IMR-90 (cell line): ENCODE data around the gene GSTP1. TPM values are rescaled to one million over a fixed set of nuclear protein-coding genes. Genes with fewer than 3 reads are reported as not detected.

Source experiments
- ATAC-seq: fragments of 200-7000 bp; cut with Tn5 transposase; 2 replicates; pipeline ENCODE4 v1.9.1; 2020; ENCODE audit warnings: low read depth, mild to moderate bottlenecking, moderate library complexity
- BruUV-seq: library from RNA; stranded (reverse); fragments of 400-500 nt; replicated peaks from 2 replicates; lab custom pipeline; 2021; lab: Mats Ljungman, UMichigan
- CTCF ChIA-PET: fragments of 300-600 bp; formaldehyde crosslinking; extraction: SDS; loops from one replicate; lab custom pipeline; 2021; ENCODE audit warnings: antibody characterized with exemption; lab: Yijun Ruan, JAX
- POLR2A ChIA-PET: fragments of 300-600 bp; sonication (Branson Sonifier 250); formaldehyde crosslinking; loops from one replicate; lab custom pipeline; 2022; ENCODE audit warnings: antibody characterized with exemption; ENCODE audit not compliant: unreplicated experiment; lab: Charles Lee
- DNase-seq: peaks from one replicate; pipeline ENCODE4 v3.0.0; 2013
- H2AFZ ChIP-seq: replicated peaks from 2 replicates; pipeline ENCODE3; 2013; ENCODE audit warnings: low read length, mild to moderate bottlenecking; ENCODE audit not compliant: poor library complexity
- H2AK5ac ChIP-seq: 2 replicates; pipeline ENCODE4 v1.6.1; 2013; ENCODE audit warnings: low read depth, low read length, inconsistent platforms
- H2AK9ac ChIP-seq: replicated peaks from 2 replicates; pipeline ENCODE3; 2013; ENCODE audit warnings: mild to moderate bottlenecking, low read depth, low read length, moderate library complexity; ENCODE audit not compliant: poor library complexity
- H2BK120ac ChIP-seq: 2 replicates; pipeline ENCODE4 v1.6.1; 2013; ENCODE audit warnings: low read depth, low read length, inconsistent platforms
- H2BK15ac ChIP-seq: 3 replicates; pipeline ENCODE4 v1.6.1; 2013; ENCODE audit warnings: low read depth, low read length, inconsistent platforms
- H2BK20ac ChIP-seq: 2 replicates; pipeline ENCODE4 v1.6.1; 2013; ENCODE audit warnings: low read depth, mild to moderate bottlenecking, inconsistent platforms, low read length, moderate library complexity
- H2BK5ac ChIP-seq: 2 replicates; pipeline ENCODE4 v1.6.1; 2013; ENCODE audit warnings: mild to moderate bottlenecking, low read depth, low read length, inconsistent platforms; ENCODE audit not compliant: poor library complexity, severe bottlenecking
- H3K14ac ChIP-seq: replicated peaks from 2 replicates; pipeline ENCODE4 v1.6.1; 2013; ENCODE audit warnings: low read depth, low read length, inconsistent platforms
- H3K18ac ChIP-seq: 2 replicates; pipeline ENCODE4 v1.6.1; 2013; ENCODE audit warnings: low read depth, low read length, control low read depth
- H3K23ac ChIP-seq: 2 replicates; pipeline ENCODE4 v1.6.1; 2013; ENCODE audit warnings: low read depth, low read length, inconsistent platforms
- H3K27ac ChIP-seq: 2 replicates; pipeline ENCODE4 v1.5.1; 2013; ENCODE audit warnings: mild to moderate bottlenecking, control low read depth, low read length; ENCODE audit not compliant: insufficient read depth
- H3K27me3 ChIP-seq: 2 replicates; pipeline ENCODE4 v1.6.1; 2013; ENCODE audit warnings: low read length; ENCODE audit not compliant: control insufficient read depth, insufficient read depth
- H3K36me3 ChIP-seq: 2 replicates; pipeline ENCODE4 v1.6.1; 2013; ENCODE audit warnings: low read length, mixed read lengths; ENCODE audit not compliant: control insufficient read depth, insufficient read depth
- H3K4ac ChIP-seq: 2 replicates; pipeline ENCODE4 v1.6.1; 2013; ENCODE audit warnings: low read depth, low read length, inconsistent platforms
- H3K4me1 ChIP-seq: 2 replicates; pipeline ENCODE4 v1.6.1; 2013; ENCODE audit warnings: low read length, mixed read lengths; ENCODE audit not compliant: control insufficient read depth, insufficient read depth
- H3K4me2 ChIP-seq: 2 replicates; pipeline ENCODE4 v1.6.1; 2013; ENCODE audit warnings: low read depth, mild to moderate bottlenecking, control low read depth, low read length, moderate library complexity
- H3K4me3 ChIP-seq: 2 replicates; pipeline ENCODE4 v1.5.1; 2013; ENCODE audit warnings: low read depth, mild to moderate bottlenecking, control low read depth, low read length, moderate library complexity; ENCODE audit not compliant: insufficient read depth
- H3K56ac ChIP-seq: 2 replicates; pipeline ENCODE4 v1.6.1; 2013; ENCODE audit warnings: low read length, inconsistent platforms; ENCODE audit not compliant: insufficient read depth; ENCODE audit errors: extremely low read depth
- H3K79me1 ChIP-seq, 2 experiments: 2 replicates each; pipeline ENCODE4 v1.6.1; 2013; ENCODE audit warnings: low read length in 2 of 2, inconsistent platforms in 1 of 2, low read depth in 1 of 2
- H3K9ac ChIP-seq: 2 replicates; pipeline ENCODE4 v1.6.1; 2013; ENCODE audit warnings: low read depth, low read length, control low read depth
- H3K9me1 ChIP-seq: 2 replicates; pipeline ENCODE4 v1.6.1; 2013; ENCODE audit warnings: low read length, inconsistent platforms; ENCODE audit not compliant: insufficient read depth
- H3K9me3 ChIP-seq: 2 replicates; pipeline ENCODE4 v1.6.1; 2013; ENCODE audit warnings: low read length; ENCODE audit not compliant: control insufficient read depth, insufficient read depth
- H4K20me1 ChIP-seq: 2 replicates; pipeline ENCODE4 v1.6.1; 2013; ENCODE audit warnings: low read length, inconsistent platforms; ENCODE audit not compliant: insufficient read depth
- H4K5ac ChIP-seq: 2 replicates; pipeline ENCODE4 v1.6.1; 2013; ENCODE audit warnings: mild to moderate bottlenecking, low read depth, low read length, control low read depth
- H4K8ac ChIP-seq, 2 experiments: 2 replicates each; pipeline ENCODE4 v1.6.1; 2013; ENCODE audit warnings: low read depth in 2 of 2, low read length in 2 of 2, control low read depth in 1 of 2, inconsistent platforms in 1 of 2
- H4K91ac ChIP-seq: 2 replicates; pipeline ENCODE4 v1.6.1; 2013; ENCODE audit warnings: low read depth, low read length, inconsistent platforms; ENCODE audit not compliant: insufficient read depth
- BHLHE40 ChIP-seq: fragments of 150-350 bp; IDR thresholded peaks from 2 replicates; pipeline ENCODE4 v1.6.1; 2016; ENCODE audit warnings: mild to moderate bottlenecking, low read depth, low read length
- CEBPB ChIP-seq: IDR thresholded peaks from 2 replicates; pipeline ENCODE4 v1.6.1; 2012; ENCODE audit warnings: low read depth, low read length, improper control_type of control experiment
- CTCF ChIP-seq: conservative IDR thresholded peaks from 2 replicates; pipeline ENCODE4 v1.5.1; 2012; ENCODE audit warnings: mild to moderate bottlenecking, low read depth, low read length, improper control_type of control experiment
- MAZ ChIP-seq: IDR thresholded peaks from 2 replicates; pipeline ENCODE4 v1.6.1; 2012; ENCODE audit warnings: low read depth, mild to moderate bottlenecking, low read length, improper control_type of control experiment, moderate library complexity, borderline replicate concordance
- MXI1 ChIP-seq: IDR thresholded peaks from 2 replicates; pipeline ENCODE4 v1.6.1; 2012; ENCODE audit warnings: low read depth, mild to moderate bottlenecking, low read length, moderate library complexity, borderline replicate concordance
- NFE2L2 ChIP-seq: fragments of 150-350 bp; IDR thresholded peaks from 2 replicates; pipeline ENCODE4 v1.6.1; 2016; ENCODE audit warnings: low read depth, mild to moderate bottlenecking, low read length
- POLR2A ChIP-seq: IDR thresholded peaks from 2 replicates; pipeline ENCODE4 v1.6.1; 2012; ENCODE audit warnings: mild to moderate bottlenecking, low read depth, low read length
- RAD21 ChIP-seq: IDR thresholded peaks from 2 replicates; pipeline ENCODE4 v1.6.1; 2012; ENCODE audit warnings: low read length, improper control_type of control experiment
- SMC3 ChIP-seq: fragments of 150-350 bp; IDR thresholded peaks from 2 replicates; pipeline ENCODE4 v1.6.1; 2016; ENCODE audit warnings: low read depth, mild to moderate bottlenecking, antibody characterized with exemption, low read length, moderate library complexity
- WGBS, 2 experiments: methylation state at CpG; one replicate each; pipeline versions ENCODE4 v1.1.5 to v1.1.7; 2013; ENCODE audit warnings: missing lambda C conversion rate in 2 of 2; ENCODE audit not compliant: insufficient read length in 1 of 2; ENCODE audit errors: extremely low coverage in 2 of 2; 5-methylcytosine and 5-hydroxymethylcytosine counted together
- dilution Hi-C: fragments of 300-500 bp; cut with HindIII; formaldehyde crosslinking; loops from one replicate; pipeline ENCODE4 v1.14.3; 2018; ENCODE audit warnings: low sequenced_read_pairs; ENCODE audit not compliant: unreplicated experiment
- in situ Hi-C: fragments of 300-500 bp; cut with MboI; formaldehyde crosslinking; loops from 3 replicates; pipeline ENCODE4 v1.14.3; 2019; ENCODE audit warnings: low sequenced_read_pairs, inconsistent platforms, mixed read lengths
- intact Hi-C: fragments of 100-400 bp; cut with micrococcal nuclease; formaldehyde crosslinking; loops from 2 replicates; pipeline ENCODE4 v1.10.0; 2022
- polyA plus RNA-seq, 3 experiments: library from polyadenylated mRNA; depleted of rRNA; stranded (reverse); fragments of >200 nt; gene quantifications; 2 replicates each; pipeline ENCODE4 v1.2.3, GENCODE V29; 2012; ENCODE audit warnings: low replicate concordance in 1 of 3
- total RNA-seq: library from RNA; depleted of rRNA; stranded (reverse); fragments of >200 nt; gene quantifications from 2 replicates; pipeline ENCODE4 v1.2.3, GENCODE V29; 2012

The GSTP1 gene
- total and polyA plus RNA-seq, 2 of the 4 experiments (the other 2 are of a cell fraction): 947 to 1,539 TPM

GRCh38 chr11:67630228-67630942 is 46.8 kb downstream of the GSTP1 start:
- H4K20me1 ChIP-seq: no peaks in the 10 kb centered on the region
- intact Hi-C loops: no loop called here
- peak overlapping the region; percentile 73 for H3K14ac ChIP-seq
- no peak overlapping the region for H2BK120ac ChIP-seq
- no peak overlapping the region for H2BK15ac ChIP-seq
- H2BK20ac ChIP-seq: no peak overlapping the region
- dilution Hi-C loops: no loop called here
- peak overlapping the region; percentile 91 for H2AK9ac ChIP-seq
- H4K8ac ChIP-seq: peak overlapping the region; percentile 74 to 80; a peak in 2 of 4 replicates
- H3K9me1 ChIP-seq: peaks cover 4% of the 10 kb centered on the region; the same call in 1 of the 2 replicates
- H3K27me3 ChIP-seq: peaks cover 4% of the 10 kb centered on the region; the same call in 1 of the 2 replicates
- peak overlapping the region; percentile 100 for H2AFZ ChIP-seq
- H3K36me3 ChIP-seq: no peaks in the 10 kb centered on the region
- H3K4ac ChIP-seq: peak overlapping the region; percentile 70
- BruUV-seq: no TSS peak
- peak overlapping the region; percentile 46; the same call in 1 of the 2 replicates for H2AK5ac ChIP-seq
- no peak overlapping the region for H2BK5ac ChIP-seq
- CTCF ChIA-PET: interaction anchor here (0.6 to 2.0 kb wide), 8 partner anchors 11 to 61 kb away, joined by 3 to 7 read pairs (median 4); no protein-coding TSS in a partner anchor
- no peak for TF ChIP-seq CEBPB
- peak; percentile 67 for TF ChIP-seq CTCF
- peak; percentile 59 for TF ChIP-seq RAD21
- peak; percentile 75; the same call in 1 of the 2 replicates for TF ChIP-seq MAZ
- peak; percentile 47 for TF ChIP-seq SMC3
- TF ChIP-seq MXI1: peak; percentile 69; the same call in 1 of the 2 replicates
- TF ChIP-seq POLR2A: peak; percentile 60; the same call in 1 of the 2 replicates
- TF ChIP-seq NFE2L2: no peak
- no peak for TF ChIP-seq BHLHE40
- H4K91ac ChIP-seq: peak overlapping the region; percentile 70; the same call in 1 of the 2 replicates
- peak overlapping the region; percentile 52; the same call in 1 of the 2 replicates for H4K5ac ChIP-seq
- H3K4me1 ChIP-seq: 0 out of 2 replicates have a peak, but pooled peaks cover 3% of the 10 kb centered on the region
- no peaks in the 10 kb centered on the region for H3K79me1 ChIP-seq
- H3K4me2 ChIP-seq: peak overlapping the region; percentile 89
- H3K56ac ChIP-seq: no peak overlapping the region
- peak overlapping the region; percentile 56; the same call in 1 of the 2 replicates for H3K23ac ChIP-seq
- no peaks in the 10 kb centered on the region for H3K9me3 ChIP-seq
- DNase-seq (peak; percentile 94), ATAC-seq (peak; percentile 90)
- peak overlapping the region; percentile 88 for H3K4me3 ChIP-seq
- in situ Hi-C loops: no loop called here
- peak overlapping the region; percentile 75 for H3K9ac ChIP-seq
- H3K27ac ChIP-seq: peak overlapping the region; percentile 61
- H3K18ac ChIP-seq: no peak overlapping the region
- POLR2A ChIA-PET: no interaction called here
- 1% methylated on average over 46 of the region's 70 CpGs; no CpG with 5 or more reads in 1 of the 2 experiments for WGBS, 2 experiments
